OCI-LY3 (cell line): ENCODE measurements around the gene ESPN.

ENCODE experiments used
- H2AFZ ChIP-seq: fragments of 200-600, 300-600 bp; shearing (Covaris generic); 2 replicates; pipeline ENCODE4 v1.6.0; 2014; ENCODE audit warnings: antibody characterized with exemption, low read depth, low read length
- H3K27ac ChIP-seq: fragments of 200-600, 300-600 bp; sonication (generic); 2 replicates; pipeline ENCODE4 v1.5.1; 2014; ENCODE audit warnings: mild to moderate bottlenecking, low read length, moderate library complexity, mixed read lengths
- H3K27me3 ChIP-seq: fragments of 200-600, 300-600 bp; sonication (generic); 2 replicates; pipeline ENCODE4 v1.6.1; 2014; ENCODE audit warnings: low read depth, low read length, mixed read lengths
- H3K36me3 ChIP-seq: fragments of 200-600, 300-600 bp; sonication (generic); replicated peaks from 2 replicates; pipeline ENCODE3; 2014; ENCODE audit warnings: low read depth, low read length, mixed read lengths
- H3K4me1 ChIP-seq: fragments of 300-600, 200-600 bp; sonication (generic); 2 replicates; pipeline ENCODE4 v1.6.1; 2014; ENCODE audit warnings: low read length, mixed read lengths
- H3K4me2 ChIP-seq: fragments of 200-600, 300-600 bp; sonication (generic); 2 replicates; pipeline ENCODE4 v1.6.1; 2014; ENCODE audit warnings: low read length, mixed read lengths
- H3K4me3 ChIP-seq: fragments of 300-600, 200-600 bp; sonication (generic); 2 replicates; pipeline ENCODE4 v1.5.1; 2014; ENCODE audit warnings: antibody characterized with exemption, mild to moderate bottlenecking, low read length, moderate library complexity
- H3K79me2 ChIP-seq: fragments of 300-600, 200-600 bp; shearing (Covaris generic); 2 replicates; pipeline ENCODE4 v1.6.1; 2014; ENCODE audit warnings: mild to moderate bottlenecking, low read length, mixed read lengths
- H3K9ac ChIP-seq: fragments of 300-600, 200-600 bp; shearing (Covaris generic); 2 replicates; pipeline ENCODE4 v1.6.0; 2014; ENCODE audit warnings: mild to moderate bottlenecking, low read length, moderate library complexity
- H3K9me3 ChIP-seq: fragments of 200-600, 300-600 bp; shearing (Covaris generic); 2 replicates; pipeline ENCODE4 v1.6.1; 2014; ENCODE audit warnings: low read length, mixed read lengths; ENCODE audit not compliant: insufficient read depth
- H4K20me1 ChIP-seq: fragments of 200-600, 300-600 bp; sonication (generic); 2 replicates; pipeline ENCODE4 v1.6.1; 2016; ENCODE audit warnings: low read length, mixed read lengths; ENCODE audit not compliant: insufficient read depth
- CTCF ChIP-seq: fragments of 200-600, 300-600 bp; sonication (generic); IDR thresholded peaks from 2 replicates; pipeline ENCODE4 v1.5.1; 2014; ENCODE audit warnings: antibody characterized with exemption, low read length, low read depth
- EZH2phosphoT487 ChIP-seq: fragments of 200-600 bp; shearing (Covaris generic); IDR thresholded peaks from 2 replicates; pipeline ENCODE4 v1.6.1; 2018; ENCODE audit warnings: antibody characterized with exemption, mixed run types, low read depth

ESPN gene

GRCh38 chr1:6487804-6488484 lies 63.4 kb downstream of the ESPN start:
- Histone ChIP-seq H4K20me1 (no peaks in the 10 kb centered on the region), H3K4me1 (peaks cover 16% of the 10 kb centered on the region), H3K4me2 (no peak overlapping the region), H3K9me3 (no peaks in the 10 kb centered on the region), H3K27me3 (no peaks in the 10 kb centered on the region), H3K36me3 (no peaks in the 10 kb centered on the region), H3K79me2 (no peaks in the 10 kb centered on the region), H3K4me3 (no peak overlapping the region), H2AFZ (no peak overlapping the region), H3K9ac (no peak overlapping the region), H3K27ac (no peak overlapping the region)
- TF ChIP-seq EZH2phosphoT487: no peak
- TF ChIP-seq CTCF: no peak

GRCh38 chr1:6488602-6489382 lies 64.2 kb downstream of the ESPN start:
- Histone ChIP-seq H3K36me3 (no peaks in the 10 kb centered on the region), H3K27me3 (no peaks in the 10 kb centered on the region), H2AFZ (no peak overlapping the region), H3K4me1 (peaks cover 16% of the 10 kb centered on the region), H3K9me3 (no peaks in the 10 kb centered on the region), H3K27ac (no peak overlapping the region), H3K79me2 (no peaks in the 10 kb centered on the region), H3K4me3 (no peak overlapping the region), H4K20me1 (no peaks in the 10 kb centered on the region), H3K9ac (no peak overlapping the region), H3K4me2 (no peak overlapping the region)
- TF ChIP-seq CTCF: no peak
- TF ChIP-seq EZH2phosphoT487: no peak

- peaks cover 16% of the 10 kb centered on the region for H3K4me1 ChIP-seq
- no peak for TF ChIP-seq EZH2phosphoT487
- no peak for TF ChIP-seq CTCF
- no peaks in the 10 kb centered on the region for H3K79me2 ChIP-seq
- peak overlapping the region; percentile 98 for H3K4me3 ChIP-seq
- H3K36me3 ChIP-seq: no peaks in the 10 kb centered on the region
- no peaks in the 10 kb centered on the region for H3K9me3 ChIP-seq
- H3K4me2 ChIP-seq: peak overlapping the region; percentile 88
- no peaks in the 10 kb centered on the region for H4K20me1 ChIP-seq
- no peak overlapping the region for H2AFZ ChIP-seq
- no peak overlapping the region for H3K27ac ChIP-seq
- no peaks in the 10 kb centered on the region for H3K27me3 ChIP-seq
- H3K9ac ChIP-seq: no peak overlapping the region; the same call in 1 of the 2 replicates
These were observed 64.8 kb downstream of the ESPN start for GRCh38 chr1:6489383-6489765.

DNA sequence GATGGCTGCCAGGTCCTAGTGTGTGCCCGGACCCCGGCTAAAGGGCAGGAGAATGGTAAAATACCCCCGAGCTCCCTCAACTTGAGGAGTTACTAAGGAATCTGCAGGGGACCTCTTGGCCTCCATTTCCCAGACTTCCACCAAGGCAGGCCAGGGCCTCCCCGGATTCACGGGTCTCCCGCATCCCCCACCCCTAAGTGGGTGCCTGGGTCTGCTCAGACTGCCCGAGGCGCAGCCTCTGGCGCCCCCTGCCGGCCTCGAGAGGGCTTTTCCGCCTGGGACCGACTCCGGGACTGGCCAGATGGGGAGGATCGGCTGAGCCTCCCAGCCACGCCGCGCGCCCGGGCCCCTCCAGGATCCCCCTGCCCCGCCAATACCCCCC lies 65.2 kb downstream of the ESPN start:
- TF ChIP-seq CTCF: peak; percentile 69
- TF ChIP-seq EZH2phosphoT487: no peak
- no peaks in the 10 kb centered on the region for H3K9me3 ChIP-seq
- H3K4me1 ChIP-seq: peaks cover 16% of the 10 kb centered on the region
- no peaks in the 10 kb centered on the region for H3K36me3 ChIP-seq
- H3K27me3 ChIP-seq: no peaks in the 10 kb centered on the region
- peak overlapping the region; percentile 88 for H3K4me2 ChIP-seq
- H3K9ac ChIP-seq: peak overlapping the region; percentile 98
- peak overlapping the region; percentile 98 for H3K4me3 ChIP-seq
- H4K20me1 ChIP-seq: no peaks in the 10 kb centered on the region
- H3K27ac ChIP-seq: peak overlapping the region; percentile 61
- peak overlapping the region; percentile 71; the same call in 1 of the 2 replicates for H2AFZ ChIP-seq
- H3K79me2 ChIP-seq: no peaks in the 10 kb centered on the region
